K562 (cell line): Measurements from ENCODE around the gene KCNJ11. TPM values are rescaled to one million over a fixed set of nuclear protein-coding genes. Genes with fewer than 3 reads are reported as not detected.

ENCODE experiments used
- ARID2 ChIP-seq: fragments of 450-650 bp; IDR thresholded peaks from 2 replicates; pipeline ENCODE4 v1.6.1; 2017; ENCODE audit warnings: antibody characterized with exemption, mild to moderate bottlenecking
- CAMTA2 ChIP-seq: fragments of 250-450 bp; sonication (Bioruptor Pico); conservative IDR thresholded peaks from 2 replicates; pipeline ENCODE4 v1.5.1; 2022
- E2F4 ChIP-seq: sonication (generic); formaldehyde crosslinking; IDR thresholded peaks from 2 replicates; pipeline ENCODE4 v1.8.0; 2022; ENCODE audit warnings: mild to moderate bottlenecking, low read depth, missing genetic modification reagents
- ETV6 ChIP-seq, 3 experiments: fragments of 150-350 bp in 1 of 3; sonication (generic) in 1 of 3; formaldehyde crosslinking in 1 of 3; IDR thresholded peaks; 2 replicates each; pipeline versions ENCODE4 v1.6.1 to v1.8.0; 2014 to 2022; ENCODE audit warnings: borderline replicate concordance in 2 of 3, low read depth in 2 of 3, antibody characterized with exemption in 1 of 3, low read length in 1 of 3, mild to moderate bottlenecking in 1 of 3, missing genetic modification reagents in 1 of 3
- HDAC8 ChIP-seq: fragments of 450-650 bp; IDR thresholded peaks from 2 replicates; pipeline ENCODE4 v1.6.1; 2016; ENCODE audit warnings: mild to moderate bottlenecking, missing genetic modification characterization, moderate library complexity, missing compliant biosample characterization
- IRF9 ChIP-seq: fragments of 450-650 bp; IDR thresholded peaks from 2 replicates; pipeline ENCODE4 v1.6.1; 2016; ENCODE audit warnings: missing biosample characterization, missing genetic modification characterization
- MAZ ChIP-seq, 2 experiments: fragments of 450-650 bp in 1 of 2; sonication (generic) in 1 of 2; formaldehyde crosslinking; IDR thresholded peaks in 1 of 2; conservative IDR thresholded peaks in 1 of 2; 2 replicates each; pipeline versions ENCODE4 v1.4.0 to v1.5.0; 2020; ENCODE audit warnings: mild to moderate bottlenecking in 1 of 2, missing genetic modification reagents in 1 of 2
- MYNN ChIP-seq, 2 experiments: sonication (generic); formaldehyde crosslinking in 1 of 2; IDR thresholded peaks; 2 replicates each; pipeline versions ENCODE4 v1.5.0 to v1.6.1; 2016 to 2020; ENCODE audit warnings: antibody characterized with exemption in 1 of 2, missing genetic modification reagents in 1 of 2
- TCF7 ChIP-seq: sonication (generic); IDR thresholded peaks from 2 replicates; pipeline ENCODE4 v1.6.1; 2016; ENCODE audit warnings: antibody characterized with exemption, borderline replicate concordance
- ZFP30 ChIP-seq: fragments of 250-450 bp; sonication (Bioruptor Pico); IDR thresholded peaks from 2 replicates; pipeline ENCODE4 v1.8.0; 2022; ENCODE audit warnings: moderate library complexity, mild to moderate bottlenecking, inconsistent platforms, borderline replicate concordance
- polyA plus RNA-seq, 8 experiments: library from polyadenylated mRNA; depleted of rRNA in 4 of 8; stranded (reverse) in 5 of 8; unstranded in 3 of 8; fragments of >200 nt; fragmentation: Nextera tagmentation in 2 of 8; fragmentation: Illumina TruSeq in 1 of 8; extraction: Ambion mirVana in 2 of 8; extraction: Trizol in 1 of 8; gene quantifications; 2 replicates each; pipeline versions ENCODE4 v1.2.1 to v1.2.3, GENCODE V29; 2011 to 2014; ENCODE audit warnings: inconsistent platforms in 1 of 8, missing spikeins in 1 of 8
- total RNA-seq, 7 experiments: library from RNA; depleted of rRNA in 6 of 7; stranded (reverse); fragments of >200 nt in 6 of 7; fragmentation: Illumina TruSeq in 2 of 7; extraction: Trizol in 2 of 7; gene quantifications; 2 replicates each; pipeline versions ENCODE4 v1.2.1 to v1.2.3, GENCODE V29; 2011 to 2021; ENCODE audit warnings: low replicate concordance in 1 of 7
- TF ChIP-seq, protein P1 (sequence below): fragments of 250-450 bp; sonication (Bioruptor Pico); IDR thresholded peaks from 2 replicates; pipeline ENCODE4 v1.5.0; 2022; ENCODE audit warnings: mild to moderate bottlenecking
- TF ChIP-seq, protein P2 (sequence below): fragments of 450-650 bp; formaldehyde crosslinking; IDR thresholded peaks from 2 replicates; pipeline ENCODE4 v1.4.0; 2020; ENCODE audit warnings: mild to moderate bottlenecking
- TF ChIP-seq, protein P3 (sequence below): fragments of 150-350 bp; conservative IDR thresholded peaks from 2 replicates; pipeline ENCODE4 v1.6.1; 2014; ENCODE audit warnings: low read length
- TF ChIP-seq, protein P4 (sequence below): sonication (generic); formaldehyde crosslinking; IDR thresholded peaks from 2 replicates; pipeline ENCODE4 v1.8.0; 2022; ENCODE audit warnings: mild to moderate bottlenecking, missing genetic modification reagents

The KCNJ11 gene
- total and polyA plus RNA-seq, 9 of the 15 experiments (the other 6 are each of a cell fraction or from before 2014, with no cell fraction given): 0.54 to 3.7 (median 0.86) TPM; not detected in 2

DNA sequence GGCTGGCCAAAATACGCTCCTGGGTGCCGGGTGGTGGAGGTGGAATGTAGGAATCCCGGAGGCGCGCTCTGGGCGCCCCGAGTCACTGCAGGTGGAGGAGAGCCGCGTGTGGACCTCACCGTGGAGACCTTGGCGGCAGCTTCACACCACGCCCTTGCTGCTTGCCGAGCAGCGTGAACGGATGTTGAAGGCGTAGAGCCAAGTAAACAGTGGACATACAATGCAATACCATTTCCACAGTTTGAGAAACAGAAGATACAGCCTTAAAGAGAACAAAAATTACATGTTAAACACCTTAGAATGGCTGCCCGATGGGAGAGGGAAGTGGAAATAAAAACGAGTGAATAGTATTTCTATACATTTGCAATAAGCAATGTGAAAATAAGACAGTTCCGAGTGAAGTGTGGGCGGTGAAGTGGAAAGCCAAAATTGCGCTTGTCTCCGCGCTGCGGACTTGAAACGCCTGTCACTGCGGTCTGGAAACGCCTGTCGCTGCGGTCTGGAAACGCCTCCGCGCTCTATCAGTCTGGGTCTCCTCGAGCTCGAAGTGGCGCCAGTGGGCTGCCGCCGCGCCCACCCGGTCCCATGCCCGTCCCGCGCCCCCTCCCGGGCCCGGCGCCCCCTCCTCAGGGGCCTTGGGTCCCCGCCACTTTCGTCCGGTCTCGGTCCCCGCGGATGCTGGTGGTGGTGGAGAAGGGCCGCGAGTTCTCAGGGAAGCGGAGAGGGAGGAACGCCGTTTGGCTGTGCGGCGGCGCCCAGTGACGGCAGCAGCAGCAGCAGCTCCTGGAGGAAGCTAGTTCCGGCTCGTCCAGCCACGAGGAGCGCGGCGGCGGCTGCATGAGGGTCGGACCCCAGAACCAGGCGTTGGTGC lies 35.3 kb downstream of the KCNJ11 start (continued):
- TF ChIP-seq E2F4 (peak; percentile 51; the same call in 1 of the 2 replicates), ETV6 (IDR thresholded peaks at IDR 0.05; ENCODE audit: borderline replicate concordance in 1 of 2, low read depth in 2 of 2, low read length in 1 of 2) (no peak), ETV6 (CRISPR knock-in tag; IDR thresholded peaks at IDR 0.05; ENCODE audit: borderline replicate concordance) (no peak), ZFP30 (CRISPR knock-in tag) (no peak), MAZ (CRISPR knock-in tag; conservative IDR thresholded peaks at IDR 0.05 in 1 of 2, IDR thresholded peaks at IDR 0.05 in 1 of 2) (peak in 1 of 2 experiments; percentile 49; a peak in 3 of 4 replicates), IRF9 (tag) (no peak), MYNN (IDR thresholded peaks at IDR 0.05) (no peak; the same call in 1 of the 2 replicates), MYNN (CRISPR knock-in tag; IDR thresholded peaks at IDR 0.05) (no peak), TCF7 (no peak), CAMTA2 (CRISPR knock-in tag) (0 out of 2 replicates have a peak, but pooled peaks have one; percentile 58), HDAC8 (tag) (no peak), ARID2 (no peak)
- TF ChIP-seq, protein P1, sequence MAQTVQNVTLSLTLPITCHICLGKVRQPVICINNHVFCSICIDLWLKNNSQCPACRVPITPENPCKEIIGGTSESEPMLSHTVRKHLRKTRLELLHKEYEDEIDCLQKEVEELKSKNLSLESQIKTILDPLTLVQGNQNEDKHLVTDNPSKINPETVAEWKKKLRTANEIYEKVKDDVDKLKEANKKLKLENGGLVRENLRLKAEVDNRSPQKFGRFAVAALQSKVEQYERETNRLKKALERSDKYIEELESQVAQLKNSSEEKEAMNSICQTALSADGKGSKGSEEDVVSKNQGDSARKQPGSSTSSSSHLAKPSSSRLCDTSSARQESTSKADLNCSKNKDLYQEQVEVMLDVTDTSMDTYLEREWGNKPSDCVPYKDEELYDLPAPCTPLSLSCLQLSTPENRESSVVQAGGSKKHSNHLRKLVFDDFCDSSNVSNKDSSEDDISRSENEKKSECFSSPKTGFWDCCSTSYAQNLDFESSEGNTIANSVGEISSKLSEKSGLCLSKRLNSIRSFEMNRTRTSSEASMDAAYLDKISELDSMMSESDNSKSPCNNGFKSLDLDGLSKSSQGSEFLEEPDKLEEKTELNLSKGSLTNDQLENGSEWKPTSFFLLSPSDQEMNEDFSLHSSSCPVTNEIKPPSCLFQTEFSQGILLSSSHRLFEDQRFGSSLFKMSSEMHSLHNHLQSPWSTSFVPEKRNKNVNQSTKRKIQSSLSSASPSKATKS (CRISPR knock-in tag): no peak
- TF ChIP-seq, protein P2, sequence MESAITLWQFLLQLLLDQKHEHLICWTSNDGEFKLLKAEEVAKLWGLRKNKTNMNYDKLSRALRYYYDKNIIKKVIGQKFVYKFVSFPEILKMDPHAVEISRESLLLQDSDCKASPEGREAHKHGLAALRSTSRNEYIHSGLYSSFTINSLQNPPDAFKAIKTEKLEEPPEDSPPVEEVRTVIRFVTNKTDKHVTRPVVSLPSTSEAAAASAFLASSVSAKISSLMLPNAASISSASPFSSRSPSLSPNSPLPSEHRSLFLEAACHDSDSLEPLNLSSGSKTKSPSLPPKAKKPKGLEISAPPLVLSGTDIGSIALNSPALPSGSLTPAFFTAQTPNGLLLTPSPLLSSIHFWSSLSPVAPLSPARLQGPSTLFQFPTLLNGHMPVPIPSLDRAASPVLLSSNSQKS (CRISPR knock-in tag): no peak
- TF ChIP-seq, protein P3, sequence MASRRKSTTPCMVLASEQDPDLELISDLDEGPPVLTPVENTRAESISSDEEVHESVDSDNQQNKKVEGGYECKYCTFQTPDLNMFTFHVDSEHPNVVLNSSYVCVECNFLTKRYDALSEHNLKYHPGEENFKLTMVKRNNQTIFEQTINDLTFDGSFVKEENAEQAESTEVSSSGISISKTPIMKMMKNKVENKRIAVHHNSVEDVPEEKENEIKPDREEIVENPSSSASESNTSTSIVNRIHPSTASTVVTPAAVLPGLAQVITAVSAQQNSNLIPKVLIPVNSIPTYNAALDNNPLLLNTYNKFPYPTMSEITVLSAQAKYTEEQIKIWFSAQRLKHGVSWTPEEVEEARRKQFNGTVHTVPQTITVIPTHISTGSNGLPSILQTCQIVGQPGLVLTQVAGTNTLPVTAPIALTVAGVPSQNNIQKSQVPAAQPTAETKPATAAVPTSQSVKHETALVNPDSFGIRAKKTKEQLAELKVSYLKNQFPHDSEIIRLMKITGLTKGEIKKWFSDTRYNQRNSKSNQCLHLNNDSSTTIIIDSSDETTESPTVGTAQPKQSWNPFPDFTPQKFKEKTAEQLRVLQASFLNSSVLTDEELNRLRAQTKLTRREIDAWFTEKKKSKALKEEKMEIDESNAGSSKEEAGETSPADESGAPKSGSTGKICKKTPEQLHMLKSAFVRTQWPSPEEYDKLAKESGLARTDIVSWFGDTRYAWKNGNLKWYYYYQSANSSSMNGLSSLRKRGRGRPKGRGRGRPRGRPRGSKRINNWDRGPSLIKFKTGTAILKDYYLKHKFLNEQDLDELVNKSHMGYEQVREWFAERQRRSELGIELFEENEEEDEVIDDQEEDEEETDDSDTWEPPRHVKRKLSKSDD: 0 out of 2 replicates have a peak, but pooled peaks have one; percentile 29
- TF ChIP-seq, protein P4, sequence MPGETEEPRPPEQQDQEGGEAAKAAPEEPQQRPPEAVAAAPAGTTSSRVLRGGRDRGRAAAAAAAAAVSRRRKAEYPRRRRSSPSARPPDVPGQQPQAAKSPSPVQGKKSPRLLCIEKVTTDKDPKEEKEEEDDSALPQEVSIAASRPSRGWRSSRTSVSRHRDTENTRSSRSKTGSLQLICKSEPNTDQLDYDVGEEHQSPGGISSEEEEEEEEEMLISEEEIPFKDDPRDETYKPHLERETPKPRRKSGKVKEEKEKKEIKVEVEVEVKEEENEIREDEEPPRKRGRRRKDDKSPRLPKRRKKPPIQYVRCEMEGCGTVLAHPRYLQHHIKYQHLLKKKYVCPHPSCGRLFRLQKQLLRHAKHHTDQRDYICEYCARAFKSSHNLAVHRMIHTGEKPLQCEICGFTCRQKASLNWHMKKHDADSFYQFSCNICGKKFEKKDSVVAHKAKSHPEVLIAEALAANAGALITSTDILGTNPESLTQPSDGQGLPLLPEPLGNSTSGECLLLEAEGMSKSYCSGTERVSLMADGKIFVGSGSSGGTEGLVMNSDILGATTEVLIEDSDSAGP (CRISPR knock-in tag): peak; percentile 46; the same call in 1 of the 2 replicates
